ENCODE data around the gene FOXD4L1.
"Not testable (repeated sequence)": the region's sequence is repeated elsewhere in the genome, so short reads cannot be mapped to it uniquely, and the experiment has no call there.

Gene FOXD4L1

DNA sequence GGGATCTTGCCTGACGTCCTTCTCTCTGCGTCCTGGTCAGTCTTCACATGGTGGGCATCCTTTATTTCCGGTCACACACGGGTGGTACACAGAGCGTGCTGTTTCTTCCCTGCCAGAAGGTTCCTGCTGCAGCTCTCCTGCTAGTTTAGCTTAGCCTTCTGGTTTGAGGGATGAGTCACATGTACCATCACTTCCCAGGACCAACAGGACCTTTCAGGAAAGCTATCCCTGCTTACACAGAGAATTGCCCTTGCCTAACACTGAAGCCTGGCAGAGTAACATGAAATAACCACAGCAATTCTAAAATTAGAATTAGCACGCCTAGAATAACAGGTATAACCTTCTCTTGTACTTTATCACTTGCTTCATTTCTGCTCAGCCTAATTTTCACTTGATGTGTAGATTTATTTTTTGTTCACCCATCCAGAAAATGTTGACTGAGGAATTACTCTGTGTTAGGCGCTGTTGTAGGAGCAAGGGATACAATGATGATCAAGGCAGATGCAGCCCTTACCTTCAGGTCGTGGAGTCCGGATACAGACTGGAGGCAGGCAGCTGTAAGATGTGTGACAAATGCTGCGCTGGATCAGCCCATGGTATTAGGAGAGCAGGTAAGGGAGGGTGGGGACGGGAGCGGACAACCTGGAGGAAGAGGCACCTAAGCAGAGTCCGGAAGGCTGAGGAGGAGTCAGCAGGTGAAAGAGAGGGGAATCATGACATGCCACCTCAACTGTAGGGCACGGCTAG, 9.1 kb downstream of the FOXD4L1 start:
- not testable (repeated sequence) for H3K18ac ChIP-seq (ENCODE audit: low read depth in 1 of 2, low read length in 2 of 2)

GRCh38 chr2:113508187-113508586, 9.7 kb downstream of the FOXD4L1 start:
- H3K27me3 ChIP-seq (ENCODE audit: control insufficient read depth in 1 of 2, insufficient read depth in 1 of 2, low read length in 2 of 2) = peaks cover 8 to 17% of the 10 kb centered on the region in 2 experiments
- H3K9ac ChIP-seq (ENCODE audit: low read length); H3K27ac ChIP-seq (ENCODE audit: low read length, poor library complexity, severe bottlenecking); H4K8ac ChIP-seq (ENCODE audit: low read length); H3K4me2 ChIP-seq (ENCODE audit: low read length, poor library complexity, severe bottlenecking); H3K36me3 ChIP-seq (ENCODE audit: control insufficient read depth in 1 of 2, insufficient read depth in 2 of 2, low read depth in 1 of 2, low read length in 2 of 2); H2BK120ac ChIP-seq (ENCODE audit: low read depth, low read length); DNase-seq; H3K9me3 ChIP-seq (ENCODE audit: control insufficient read depth, low read length); H3K18ac ChIP-seq (ENCODE audit: low read depth in 1 of 2, low read length in 2 of 2); H2AK5ac ChIP-seq (ENCODE audit: low read length, severe bottlenecking); H3K79me1 ChIP-seq (replicated peaks; ENCODE audit: low read length, poor library complexity, severe bottlenecking); H2BK5ac ChIP-seq (ENCODE audit: low read depth, low read length, poor library complexity, severe bottlenecking); H3K14ac ChIP-seq (ENCODE audit: low read length in 2 of 2); H2BK15ac ChIP-seq (ENCODE audit: low read depth, poor library complexity, severe bottlenecking); H2BK12ac ChIP-seq (ENCODE audit: low read length in 2 of 2); H4K91ac ChIP-seq (ENCODE audit: low read length); H3K23ac ChIP-seq (ENCODE audit: low read length in 2 of 2); H3K4me3 ChIP-seq (ENCODE audit: insufficient read depth in 1 of 2, low read depth in 1 of 2, low read length in 2 of 2); H2AFZ ChIP-seq (ENCODE audit: low read depth, low read length); H3K4me1 ChIP-seq (ENCODE audit: control insufficient read depth, insufficient read depth, low read depth, low read length); H3K4ac ChIP-seq (ENCODE audit: low read depth in 1 of 2, low read length in 2 of 2): not testable (repeated sequence)
- WGBS = 56% methylated on average over 4 of the region's 11 CpGs

More for the DNA sequence above, 9.1 kb downstream of the FOXD4L1 start:
- not testable (repeated sequence) for H2AFZ ChIP-seq (ENCODE audit: low read depth, low read length); H3K36me3 ChIP-seq (ENCODE audit: control insufficient read depth in 1 of 2, insufficient read depth in 2 of 2, low read depth in 1 of 2, low read length in 2 of 2); H2BK15ac ChIP-seq (ENCODE audit: low read depth, poor library complexity, severe bottlenecking); H3K4ac ChIP-seq (ENCODE audit: low read depth in 1 of 2, low read length in 2 of 2); H3K79me1 ChIP-seq (replicated peaks; ENCODE audit: low read length, poor library complexity, severe bottlenecking); H4K91ac ChIP-seq (ENCODE audit: low read length); H3K9me3 ChIP-seq (ENCODE audit: control insufficient read depth, low read length); H4K8ac ChIP-seq (ENCODE audit: low read length); H3K4me2 ChIP-seq (ENCODE audit: low read length, poor library complexity, severe bottlenecking); H3K4me3 ChIP-seq (ENCODE audit: insufficient read depth in 1 of 2, low read depth in 1 of 2, low read length in 2 of 2); H3K9ac ChIP-seq (ENCODE audit: low read length); H3K14ac ChIP-seq (ENCODE audit: low read length in 2 of 2); H3K27ac ChIP-seq (ENCODE audit: low read length, poor library complexity, severe bottlenecking); H2BK5ac ChIP-seq (ENCODE audit: low read depth, low read length, poor library complexity, severe bottlenecking); H2BK120ac ChIP-seq (ENCODE audit: low read depth, low read length); H2BK12ac ChIP-seq (ENCODE audit: low read length in 2 of 2); H3K23ac ChIP-seq (ENCODE audit: low read length in 2 of 2); DNase-seq; H2AK5ac ChIP-seq (ENCODE audit: low read length, severe bottlenecking); H3K4me1 ChIP-seq (ENCODE audit: control insufficient read depth, insufficient read depth, low read depth, low read length)
- 22% methylated on average over 8 of the region's 14 CpGs for WGBS
- peaks cover 8 to 21% of the 10 kb centered on the region in 2 experiments for H3K27me3 ChIP-seq (ENCODE audit: control insufficient read depth in 1 of 2, insufficient read depth in 1 of 2, low read length in 2 of 2)

DNA sequence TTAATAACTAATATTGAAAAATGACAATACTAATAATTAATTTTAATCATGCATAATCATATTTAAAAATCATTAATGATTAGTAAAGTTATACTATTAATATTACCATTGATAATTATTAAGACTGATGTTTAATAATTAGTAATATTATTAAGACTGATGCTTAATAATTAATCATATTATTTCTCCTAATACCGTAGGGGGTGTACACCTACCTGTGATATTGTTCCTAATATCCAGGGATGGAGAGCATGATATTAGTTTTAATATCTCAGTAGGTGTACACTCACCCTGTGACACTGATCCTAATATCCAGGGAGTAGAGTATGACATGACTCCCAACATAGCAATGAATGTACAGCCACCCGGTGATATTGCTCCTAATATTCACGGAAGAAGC, 12.4 kb downstream of the FOXD4L1 start:
- no CpG with 5 or more reads among the region's 3 CpGs for WGBS
- H3K14ac ChIP-seq (ENCODE audit: low read length in 2 of 2); H2AFZ ChIP-seq (ENCODE audit: low read depth, low read length); DNase-seq; H3K79me1 ChIP-seq (replicated peaks; ENCODE audit: low read length, poor library complexity, severe bottlenecking); H3K4me2 ChIP-seq (ENCODE audit: low read length, poor library complexity, severe bottlenecking); H2BK12ac ChIP-seq (ENCODE audit: low read length in 2 of 2); H3K27ac ChIP-seq (ENCODE audit: low read length, poor library complexity, severe bottlenecking); H3K9me3 ChIP-seq (ENCODE audit: control insufficient read depth, low read length); H3K4ac ChIP-seq (ENCODE audit: low read depth in 1 of 2, low read length in 2 of 2); H3K23ac ChIP-seq (ENCODE audit: low read length in 2 of 2); H2AK5ac ChIP-seq (ENCODE audit: low read length, severe bottlenecking); H2BK120ac ChIP-seq (ENCODE audit: low read depth, low read length); H3K27me3 ChIP-seq (ENCODE audit: control insufficient read depth in 1 of 2, insufficient read depth in 1 of 2, low read length in 2 of 2); H3K4me1 ChIP-seq (ENCODE audit: control insufficient read depth, insufficient read depth, low read depth, low read length); H3K9ac ChIP-seq (ENCODE audit: low read length); H4K91ac ChIP-seq (ENCODE audit: low read length); H3K36me3 ChIP-seq (ENCODE audit: control insufficient read depth in 1 of 2, insufficient read depth in 2 of 2, low read depth in 1 of 2, low read length in 2 of 2); H3K4me3 ChIP-seq (ENCODE audit: insufficient read depth in 1 of 2, low read depth in 1 of 2, low read length in 2 of 2); H2BK15ac ChIP-seq (ENCODE audit: low read depth, poor library complexity, severe bottlenecking); H2BK5ac ChIP-seq (ENCODE audit: low read depth, low read length, poor library complexity, severe bottlenecking); H4K8ac ChIP-seq (ENCODE audit: low read length); H3K18ac ChIP-seq (ENCODE audit: low read depth in 1 of 2, low read length in 2 of 2): not testable (repeated sequence)

DNA sequence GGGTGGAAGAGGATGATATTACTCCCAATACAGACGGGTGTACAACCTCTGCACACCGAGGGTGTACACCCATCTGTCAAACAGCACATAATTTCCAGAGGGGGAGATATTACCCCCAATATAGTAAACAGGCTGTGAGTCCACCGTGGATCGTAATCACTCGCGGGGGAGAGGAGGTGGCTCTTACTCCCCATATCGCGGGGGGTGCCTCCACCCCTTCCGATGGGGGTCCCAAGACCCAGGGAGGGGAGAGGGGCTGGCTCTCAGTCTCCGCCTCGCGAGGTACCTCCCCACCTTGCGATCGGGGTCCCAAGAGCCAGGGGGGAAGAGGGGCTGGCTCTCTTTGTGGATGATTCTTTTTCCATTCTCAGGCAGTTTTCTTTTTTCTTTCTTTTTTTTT, 13.4 kb downstream of the FOXD4L1 start:
- H3K4me2 ChIP-seq (ENCODE audit: low read length, poor library complexity, severe bottlenecking); H4K8ac ChIP-seq (ENCODE audit: low read length); H3K9me3 ChIP-seq (ENCODE audit: control insufficient read depth, low read length); H3K14ac ChIP-seq (ENCODE audit: low read length in 2 of 2); H3K4me3 ChIP-seq (ENCODE audit: insufficient read depth in 1 of 2, low read depth in 1 of 2, low read length in 2 of 2); H3K36me3 ChIP-seq (ENCODE audit: control insufficient read depth in 1 of 2, insufficient read depth in 2 of 2, low read depth in 1 of 2, low read length in 2 of 2); H3K27me3 ChIP-seq (ENCODE audit: control insufficient read depth in 1 of 2, insufficient read depth in 1 of 2, low read length in 2 of 2); H2BK120ac ChIP-seq (ENCODE audit: low read depth, low read length); H3K4ac ChIP-seq (ENCODE audit: low read depth in 1 of 2, low read length in 2 of 2); DNase-seq; H3K27ac ChIP-seq (ENCODE audit: low read length, poor library complexity, severe bottlenecking); H3K79me1 ChIP-seq (replicated peaks; ENCODE audit: low read length, poor library complexity, severe bottlenecking); H3K18ac ChIP-seq (ENCODE audit: low read depth in 1 of 2, low read length in 2 of 2); H4K91ac ChIP-seq (ENCODE audit: low read length); H2AK5ac ChIP-seq (ENCODE audit: low read length, severe bottlenecking); H3K4me1 ChIP-seq (ENCODE audit: control insufficient read depth, insufficient read depth, low read depth, low read length); H2BK12ac ChIP-seq (ENCODE audit: low read length in 2 of 2); H2BK15ac ChIP-seq (ENCODE audit: low read depth, poor library complexity, severe bottlenecking); H3K23ac ChIP-seq (ENCODE audit: low read length in 2 of 2); H2AFZ ChIP-seq (ENCODE audit: low read depth, low read length); H3K9ac ChIP-seq (ENCODE audit: low read length); H2BK5ac ChIP-seq (ENCODE audit: low read depth, low read length, poor library complexity, severe bottlenecking): not testable (repeated sequence)
- 76% methylated on average over 9 of the region's 14 CpGs for WGBS
